Measurements from ENCODE around the gene OPN4. TPM values are rescaled to one million over a fixed set of nuclear protein-coding genes. Genes with fewer than 3 reads are reported as not detected.

The OPN4 gene
- total RNA-seq, 1 experiment from 2014 or later: not detected

GRCh38 chr10:86648704-86649427, 5.5 kb upstream of the OPN4 start:
- Histone ChIP-seq H3K27me3 (replicated peaks; ENCODE audit: control insufficient read depth, insufficient read depth, low read length) (no peaks in the 10 kb centered on the region), H3K4me3 (ENCODE audit: low read depth, low read length) (no peak overlapping the region), H3K9me3 (no peaks in the 10 kb centered on the region), H3K36me3 (ENCODE audit: control insufficient read depth, insufficient read depth, low read length) (no peaks in the 10 kb centered on the region), H3K4me1 (no peaks in the 10 kb centered on the region)
- intact Hi-C loops (cut with micrococcal nuclease; ENCODE audit: unreplicated experiment): no loop called here
- Mint-ChIP-seq H3K9me3 (ENCODE audit: unreplicated experiment) (no peaks in the 10 kb centered on the region), H3K4me1 (ENCODE audit: low read depth, unreplicated experiment) (no peaks in the 10 kb centered on the region), H3K4me3 (ENCODE audit: unreplicated experiment) (no peak overlapping the region), H3K27me3 (ENCODE audit: insufficient read depth, unreplicated experiment) (no peaks in the 10 kb centered on the region), H3K27ac (ENCODE audit: unreplicated experiment) (no peak overlapping the region), H3K36me3 (ENCODE audit: insufficient read depth, unreplicated experiment) (no peaks in the 10 kb centered on the region)
- no peak for DNase-seq
- BruUV-seq (replicated peaks): no TSS peak
- ChIA-PET CTCF (no interaction called here), POLR2A (no interaction called here)
- no peak for TF ChIP-seq CTCF (IDR thresholded peaks at IDR 0.05; ENCODE audit: insufficient read depth in 1 of 2, low read depth in 1 of 2, low read length in 1 of 2, severe bottlenecking in 1 of 2, unreplicated experiment in 1 of 2)

GRCh38 chr10:86649471-86650150, 4.7 kb upstream of the OPN4 start:
- ChIA-PET POLR2A (no interaction called here), CTCF (no interaction called here)
- no peak overlapping the region for H3K27ac Mint-ChIP-seq (ENCODE audit: unreplicated experiment)
- H3K4me3 Mint-ChIP-seq (ENCODE audit: unreplicated experiment): no peak overlapping the region
- Histone ChIP-seq H3K4me3 (ENCODE audit: low read depth, low read length) (no peak overlapping the region), H3K36me3 (ENCODE audit: control insufficient read depth, insufficient read depth, low read length) (no peaks in the 10 kb centered on the region), H3K27me3 (replicated peaks; ENCODE audit: control insufficient read depth, insufficient read depth, low read length) (no peaks in the 10 kb centered on the region), H3K9me3 (no peaks in the 10 kb centered on the region), H3K4me1 (no peaks in the 10 kb centered on the region)
- TF ChIP-seq CTCF (IDR thresholded peaks at IDR 0.05; ENCODE audit: insufficient read depth in 1 of 2, low read depth in 1 of 2, low read length in 1 of 2, severe bottlenecking in 1 of 2, unreplicated experiment in 1 of 2): no peak
- DNase-seq: no peak
- no peaks in the 10 kb centered on the region for H3K4me1 Mint-ChIP-seq (ENCODE audit: low read depth, unreplicated experiment)
- no TSS peak for BruUV-seq (replicated peaks)
- no peaks in the 10 kb centered on the region for H3K27me3 Mint-ChIP-seq (ENCODE audit: insufficient read depth, unreplicated experiment)
- no peaks in the 10 kb centered on the region for H3K36me3 Mint-ChIP-seq (ENCODE audit: insufficient read depth, unreplicated experiment)
- intact Hi-C loops (cut with micrococcal nuclease; ENCODE audit: unreplicated experiment): no loop called here
- no peaks in the 10 kb centered on the region for H3K9me3 Mint-ChIP-seq (ENCODE audit: unreplicated experiment)

- CTCF ChIA-PET: no interaction called here
- no peaks in the 10 kb centered on the region for H3K27me3 Mint-ChIP-seq (ENCODE audit: insufficient read depth, unreplicated experiment)
- H3K4me3 Mint-ChIP-seq (ENCODE audit: unreplicated experiment): no peak overlapping the region
- no peaks in the 10 kb centered on the region for H3K9me3 Mint-ChIP-seq (ENCODE audit: unreplicated experiment)
- no peaks in the 10 kb centered on the region for H3K36me3 Mint-ChIP-seq (ENCODE audit: insufficient read depth, unreplicated experiment)
- H3K4me3 ChIP-seq (ENCODE audit: low read depth, low read length): no peak overlapping the region
- TF ChIP-seq CTCF (IDR thresholded peaks at IDR 0.05; ENCODE audit: insufficient read depth in 1 of 2, low read depth in 1 of 2, low read length in 1 of 2, severe bottlenecking in 1 of 2, unreplicated experiment in 1 of 2): no peak
- H3K27ac Mint-ChIP-seq (ENCODE audit: unreplicated experiment): no peak overlapping the region
- H3K27me3 ChIP-seq (replicated peaks; ENCODE audit: control insufficient read depth, insufficient read depth, low read length): no peaks in the 10 kb centered on the region
- H3K36me3 ChIP-seq (ENCODE audit: control insufficient read depth, insufficient read depth, low read length): no peaks in the 10 kb centered on the region
- no peak for DNase-seq
- H3K9me3 ChIP-seq: no peaks in the 10 kb centered on the region
- no peaks in the 10 kb centered on the region for H3K4me1 Mint-ChIP-seq (ENCODE audit: low read depth, unreplicated experiment)
- POLR2A ChIA-PET: no interaction called here
- intact Hi-C loops (cut with micrococcal nuclease; ENCODE audit: unreplicated experiment): no loop called here
- H3K4me1 ChIP-seq: no peaks in the 10 kb centered on the region
- BruUV-seq (replicated peaks): no TSS peak
Measured at GRCh38 chr10:86650151-86650550, 4.2 kb upstream of the OPN4 start.

Data from Caco-2 (cell line).